ENCODE data around the gene ENPP3.

DNA sequence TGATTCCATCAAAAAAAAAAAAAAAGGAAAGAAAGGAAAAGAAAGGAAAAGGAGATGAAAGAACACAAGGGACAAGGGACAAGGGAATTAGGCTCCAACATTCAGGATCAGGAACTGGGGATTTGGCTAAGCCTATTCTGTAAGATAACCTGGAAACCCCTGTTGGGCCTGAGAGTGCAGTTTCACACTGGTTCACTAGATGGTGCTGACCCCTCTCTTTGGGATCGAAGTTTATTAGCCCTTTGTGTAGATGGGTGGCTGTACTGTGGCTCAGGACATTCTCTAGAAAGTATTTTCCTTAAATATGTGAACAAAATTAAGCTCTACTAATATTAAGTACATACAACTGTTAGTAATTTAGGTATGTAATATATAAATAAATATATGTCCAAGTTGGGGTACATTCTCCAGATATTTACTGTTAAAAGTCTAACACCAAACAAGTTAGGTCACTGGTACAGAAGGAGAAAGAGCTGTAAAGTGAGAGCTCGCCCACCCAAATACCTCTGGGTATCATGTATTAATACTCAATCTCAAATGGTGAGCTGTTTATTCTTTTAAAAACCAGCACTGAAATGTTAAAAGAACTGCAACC lies 57.8 kb downstream of the ENPP3 start:
- TF ChIP-seq ZNF610 (tag by site-specific recombination; IDR thresholded peaks at IDR 0.05; ENCODE audit: borderline replicate concordance), result no peak
- no peak for TF ChIP-seq YY1 (tag by site-specific recombination; IDR thresholded peaks at IDR 0.05)
